ENCODE results near the gene SRD5A3. TPM values are rescaled to one million over a fixed set of nuclear protein-coding genes. Genes with fewer than 3 reads are reported as not detected.

SRD5A3 gene
- total RNA-seq = 1 to 10 TPM; 1.0 to 6.1 (median 2.9) TPM

DNA sequence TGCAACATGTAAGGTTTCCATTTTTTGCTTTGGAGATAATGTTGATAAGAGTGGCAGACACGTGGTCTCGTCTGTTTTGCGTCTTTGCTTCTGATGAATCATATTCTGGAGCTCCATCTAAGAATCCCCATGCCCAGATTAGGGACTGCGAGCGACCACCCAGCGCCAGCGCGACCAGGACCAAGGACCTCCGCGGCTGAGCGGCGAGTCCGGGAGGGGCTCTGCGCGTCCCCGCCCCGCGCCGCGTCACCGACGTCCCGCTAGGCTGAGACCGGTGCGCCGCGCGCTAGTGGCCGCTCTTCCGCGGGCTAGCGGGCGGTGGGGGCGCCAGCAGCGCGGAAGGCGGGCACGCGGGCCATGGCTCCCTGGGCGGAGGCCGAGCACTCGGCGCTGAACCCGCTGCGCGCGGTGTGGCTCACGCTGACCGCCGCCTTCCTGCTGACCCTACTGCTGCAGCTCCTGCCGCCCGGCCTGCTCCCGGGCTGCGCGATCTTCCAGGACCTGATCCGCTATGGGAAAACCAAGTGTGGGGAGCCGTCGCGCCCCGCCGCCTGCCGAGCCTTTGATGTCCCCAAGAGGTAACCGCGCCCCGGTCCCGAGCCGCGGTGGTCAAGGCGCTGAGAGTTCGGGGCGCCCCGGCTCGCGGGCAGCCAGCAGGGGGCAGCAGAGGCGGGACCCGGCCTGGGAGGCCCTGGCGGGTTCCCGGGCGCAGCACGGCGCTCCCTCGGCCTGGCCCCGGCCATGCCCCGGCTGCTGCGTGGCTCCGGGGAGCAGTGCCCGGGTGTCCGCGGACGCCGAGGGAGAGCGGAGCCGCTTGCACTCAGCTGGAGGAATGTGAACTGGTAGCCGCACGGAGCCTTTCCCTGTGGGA is at the start of gene SRD5A3:
SRD5A3 (plus strand) TSS at position 263 of the 871 bp plus-strand sequence; CDS start at position 358, 95 bp downstream.
- H3K4me1 ChIP-seq = no peaks in the 10 kb centered on the region
- intact Hi-C loops (cut with DNase I; ENCODE audit: low total_unique reads) = no loop called here

DNA sequence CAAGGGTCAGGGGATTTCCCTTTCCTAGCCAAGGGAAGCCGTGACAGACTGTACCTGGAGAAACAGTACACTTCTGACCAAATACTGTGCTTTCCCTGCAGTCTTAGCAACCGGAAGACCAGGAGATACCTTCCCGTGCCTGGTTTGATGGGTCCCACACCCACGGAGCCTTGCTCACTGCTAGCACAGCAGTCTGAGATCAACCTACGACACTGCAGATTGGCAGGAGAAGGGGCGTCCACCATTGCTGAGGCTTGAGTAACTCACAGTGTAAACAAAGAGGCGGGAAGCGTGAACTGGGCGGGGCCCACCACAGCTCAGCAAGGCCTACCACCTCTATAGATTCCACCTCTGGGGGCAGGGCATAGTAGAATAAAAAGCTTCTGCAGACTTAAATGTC is 48.7 kb upstream of the SRD5A3 start:
- H3K4me1 ChIP-seq = no peaks in the 10 kb centered on the region
- no peaks in the 10 kb centered on the region for H3K36me3 ChIP-seq
- H3K27ac ChIP-seq = no peak overlapping the region
- no peak for DNase-seq
- intact Hi-C loops (cut with DNase I; ENCODE audit: low total_unique reads) = no loop called here
- no peak overlapping the region for H3K4me3 ChIP-seq
- no peaks in the 10 kb centered on the region for H3K9me3 ChIP-seq
- H3K27me3 ChIP-seq = no peaks in the 10 kb centered on the region
- TF ChIP-seq, protein P1, sequence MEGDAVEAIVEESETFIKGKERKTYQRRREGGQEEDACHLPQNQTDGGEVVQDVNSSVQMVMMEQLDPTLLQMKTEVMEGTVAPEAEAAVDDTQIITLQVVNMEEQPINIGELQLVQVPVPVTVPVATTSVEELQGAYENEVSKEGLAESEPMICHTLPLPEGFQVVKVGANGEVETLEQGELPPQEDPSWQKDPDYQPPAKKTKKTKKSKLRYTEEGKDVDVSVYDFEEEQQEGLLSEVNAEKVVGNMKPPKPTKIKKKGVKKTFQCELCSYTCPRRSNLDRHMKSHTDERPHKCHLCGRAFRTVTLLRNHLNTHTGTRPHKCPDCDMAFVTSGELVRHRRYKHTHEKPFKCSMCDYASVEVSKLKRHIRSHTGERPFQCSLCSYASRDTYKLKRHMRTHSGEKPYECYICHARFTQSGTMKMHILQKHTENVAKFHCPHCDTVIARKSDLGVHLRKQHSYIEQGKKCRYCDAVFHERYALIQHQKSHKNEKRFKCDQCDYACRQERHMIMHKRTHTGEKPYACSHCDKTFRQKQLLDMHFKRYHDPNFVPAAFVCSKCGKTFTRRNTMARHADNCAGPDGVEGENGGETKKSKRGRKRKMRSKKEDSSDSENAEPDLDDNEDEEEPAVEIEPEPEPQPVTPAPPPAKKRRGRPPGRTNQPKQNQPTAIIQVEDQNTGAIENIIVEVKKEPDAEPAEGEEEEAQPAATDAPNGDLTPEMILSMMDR (IDR thresholded peaks at IDR 0.05) = no peak
- no peak for TF ChIP-seq POLR2A (IDR thresholded peaks at IDR 0.05)

More for the DNA sequence above, at the start of gene SRD5A3:
- Histone ChIP-seq H3K36me3 (no peaks in the 10 kb centered on the region), H3K4me3 (peak within 1 kb of the TSS; percentile 51 to 88), H3K27ac (peak within 1 kb of the TSS; percentile 96 to 97), H3K27me3 (no peaks in the 10 kb centered on the region), H3K9me3 (no peaks in the 10 kb centered on the region)
- TF ChIP-seq, protein P1 (IDR thresholded peaks at IDR 0.05) = peak; percentile 90 to 95 (median 90)
- peak; percentile 49 to 55 for TF ChIP-seq POLR2A (IDR thresholded peaks at IDR 0.05)
- peak; percentile 80 to 88 for DNase-seq

DNA sequence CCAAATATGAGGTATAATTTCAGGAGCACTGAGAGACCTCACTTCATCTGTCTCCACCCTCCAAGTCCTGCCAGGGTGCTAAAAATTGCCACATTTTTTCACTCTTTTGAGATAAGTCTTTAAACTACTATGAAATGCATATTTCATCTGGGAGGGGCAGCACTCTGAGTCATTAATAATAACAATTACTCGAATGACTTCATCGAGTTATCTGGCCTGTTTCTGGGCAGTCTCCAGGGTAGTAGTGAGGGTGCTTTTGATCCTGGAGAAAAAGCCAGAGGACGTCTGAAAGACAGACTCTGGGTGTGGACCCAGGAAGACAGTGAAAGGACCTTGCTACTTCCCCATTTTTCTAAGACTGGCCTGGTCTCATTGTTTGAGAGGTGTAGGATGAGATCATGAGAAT is 42.3 kb upstream of the SRD5A3 start:
- H3K27ac ChIP-seq = no peak overlapping the region
- intact Hi-C loops (cut with DNase I; ENCODE audit: low total_unique reads) = no loop called here

DNA sequence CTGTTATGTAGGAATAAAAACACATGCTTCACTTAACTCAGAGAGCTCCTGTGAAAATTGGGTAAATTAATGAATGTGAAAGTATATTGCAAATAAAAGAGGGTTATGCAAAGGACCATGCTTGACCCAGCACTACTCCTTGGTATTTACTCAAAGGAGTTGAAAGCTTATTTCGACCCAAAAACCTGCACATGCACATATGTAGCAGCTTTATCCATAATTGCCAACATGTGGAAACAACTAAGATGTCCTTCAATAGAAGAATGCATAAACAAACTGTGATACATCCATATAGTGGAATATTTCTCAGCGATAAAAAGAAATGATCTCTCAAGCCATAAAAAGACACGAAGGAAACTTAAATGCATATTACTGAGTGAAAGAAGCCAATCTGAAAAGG is 41.7 kb upstream of the SRD5A3 start:
- H3K9me3 ChIP-seq = no peaks in the 10 kb centered on the region
- intact Hi-C loops (cut with DNase I; ENCODE audit: low total_unique reads) = no loop called here
- TF ChIP-seq, protein P1 (IDR thresholded peaks at IDR 0.05) = no peak
- TF ChIP-seq POLR2A (IDR thresholded peaks at IDR 0.05) = no peak

More for the DNA sequence above, 42.3 kb upstream of the SRD5A3 start:
- H3K9me3 ChIP-seq = no peaks in the 10 kb centered on the region
- TF ChIP-seq POLR2A (IDR thresholded peaks at IDR 0.05) = no peak
- TF ChIP-seq, protein P1 (IDR thresholded peaks at IDR 0.05) = no peak
- H3K27me3 ChIP-seq = no peaks in the 10 kb centered on the region
- DNase-seq = no peak
- no peak overlapping the region for H3K4me3 ChIP-seq
- no peaks in the 10 kb centered on the region for H3K36me3 ChIP-seq
- no peaks in the 10 kb centered on the region for H3K4me1 ChIP-seq

DNA sequence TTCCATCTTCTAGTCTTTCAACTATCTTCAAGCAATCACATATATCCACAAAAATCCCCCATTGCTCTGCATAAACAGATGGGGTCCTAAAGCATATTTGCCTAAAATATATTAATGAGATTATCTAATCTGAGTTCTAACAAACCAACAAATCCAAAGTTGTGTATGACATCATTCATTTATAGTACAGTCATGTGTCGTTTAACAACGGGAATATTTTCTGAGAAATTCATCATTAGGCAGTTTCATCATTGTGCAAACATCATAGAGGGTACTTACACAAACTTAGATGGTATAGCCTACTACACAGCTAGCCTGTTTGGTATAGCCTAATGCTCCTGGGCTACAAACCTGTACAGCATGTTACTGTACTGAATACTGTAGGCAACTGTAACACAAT is 38.0 kb upstream of the SRD5A3 start:
- no peaks in the 10 kb centered on the region for H3K27me3 ChIP-seq
- intact Hi-C loops (cut with DNase I; ENCODE audit: low total_unique reads) = no loop called here
- H3K9me3 ChIP-seq = no peaks in the 10 kb centered on the region
- no peak overlapping the region for H3K4me3 ChIP-seq
- no peak overlapping the region for H3K27ac ChIP-seq
- no peak for DNase-seq
- no peaks in the 10 kb centered on the region for H3K4me1 ChIP-seq
- H3K36me3 ChIP-seq = no peaks in the 10 kb centered on the region
- TF ChIP-seq, protein P1 (IDR thresholded peaks at IDR 0.05) = no peak
- TF ChIP-seq POLR2A (IDR thresholded peaks at IDR 0.05) = no peak

More for the DNA sequence above, 41.7 kb upstream of the SRD5A3 start:
- Histone ChIP-seq H3K36me3 (no peaks in the 10 kb centered on the region), H3K27ac (no peak overlapping the region), H3K4me3 (no peak overlapping the region), H3K27me3 (no peaks in the 10 kb centered on the region), H3K4me1 (no peaks in the 10 kb centered on the region)
- DNase-seq = no peak
